Breast epithelium (tissue), 3 donors: ENCODE data around the gene SETD2.

Experiments used
- POLR2A ChIP-seq: fragments of 450-650 bp; IDR thresholded peaks from one replicate; pipeline ENCODE4 v1.6.1; 2016; ENCODE audit warnings: antibody characterized with exemption, mild to moderate bottlenecking, moderate library complexity
- TF ChIP-seq, protein P1 (sequence below), 3 donors: fragments of 450-650 bp; IDR thresholded peaks; one replicate each; pipeline ENCODE4 v1.5.1; 2016 to 2017; ENCODE audit warnings: antibody characterized with exemption in 3 of 3, mild to moderate bottlenecking in 3 of 3, moderate library complexity in 3 of 3

DNA sequence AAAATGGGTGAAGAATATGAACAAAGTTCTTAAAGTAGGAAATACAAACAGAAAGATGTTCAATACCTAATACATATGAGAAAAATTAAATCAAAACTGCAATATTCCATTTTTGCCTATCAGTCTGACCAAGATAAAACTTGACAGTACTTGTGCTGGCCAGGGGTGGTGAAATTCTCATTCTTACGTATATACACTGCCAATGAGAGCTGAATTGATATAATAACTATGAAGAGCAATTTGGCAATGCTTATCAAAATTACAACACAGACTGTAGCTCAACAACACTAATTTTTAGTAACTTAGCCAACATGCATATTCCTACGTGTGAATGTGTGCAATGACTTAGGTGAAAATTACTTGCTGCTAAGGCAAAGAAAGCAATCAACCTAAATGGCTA lies 90.2 kb downstream of the SETD2 start:
- TF ChIP-seq, protein P1, sequence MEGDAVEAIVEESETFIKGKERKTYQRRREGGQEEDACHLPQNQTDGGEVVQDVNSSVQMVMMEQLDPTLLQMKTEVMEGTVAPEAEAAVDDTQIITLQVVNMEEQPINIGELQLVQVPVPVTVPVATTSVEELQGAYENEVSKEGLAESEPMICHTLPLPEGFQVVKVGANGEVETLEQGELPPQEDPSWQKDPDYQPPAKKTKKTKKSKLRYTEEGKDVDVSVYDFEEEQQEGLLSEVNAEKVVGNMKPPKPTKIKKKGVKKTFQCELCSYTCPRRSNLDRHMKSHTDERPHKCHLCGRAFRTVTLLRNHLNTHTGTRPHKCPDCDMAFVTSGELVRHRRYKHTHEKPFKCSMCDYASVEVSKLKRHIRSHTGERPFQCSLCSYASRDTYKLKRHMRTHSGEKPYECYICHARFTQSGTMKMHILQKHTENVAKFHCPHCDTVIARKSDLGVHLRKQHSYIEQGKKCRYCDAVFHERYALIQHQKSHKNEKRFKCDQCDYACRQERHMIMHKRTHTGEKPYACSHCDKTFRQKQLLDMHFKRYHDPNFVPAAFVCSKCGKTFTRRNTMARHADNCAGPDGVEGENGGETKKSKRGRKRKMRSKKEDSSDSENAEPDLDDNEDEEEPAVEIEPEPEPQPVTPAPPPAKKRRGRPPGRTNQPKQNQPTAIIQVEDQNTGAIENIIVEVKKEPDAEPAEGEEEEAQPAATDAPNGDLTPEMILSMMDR (IDR thresholded peaks at IDR 0.05) = no peak
- TF ChIP-seq POLR2A = no peak
